GM12872 (cell line): ENCODE measurements around the gene SIRPA.

Source experiments
- TF ChIP-seq, protein P1 (sequence below): IDR thresholded peaks from 3 replicates; pipeline ENCODE4 v1.5.1; 2011; ENCODE audit warnings: low read depth, mild to moderate bottlenecking, low read length, moderate library complexity; ENCODE audit not compliant: insufficient read depth

SIRPA gene

DNA sequence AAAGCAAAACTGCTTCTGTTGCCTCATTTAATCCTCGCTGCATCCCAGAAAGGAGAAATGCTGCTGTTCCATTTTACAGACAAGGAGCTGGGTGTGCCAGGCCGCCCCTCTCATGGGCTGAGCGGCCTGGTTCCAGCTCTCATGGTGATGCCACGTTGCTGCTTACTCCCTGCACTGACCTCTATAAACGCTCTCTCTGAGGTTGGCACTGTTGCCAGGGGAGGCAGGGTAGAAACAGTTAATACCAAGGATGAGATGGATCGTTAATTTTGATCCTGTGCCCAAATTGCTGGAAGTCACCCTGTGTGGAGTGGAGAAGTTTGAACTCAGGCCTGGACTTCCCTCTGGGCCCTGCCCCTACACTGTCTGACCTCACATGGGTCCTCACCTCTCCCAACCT, 25.6 kb downstream of the SIRPA start:
- TF ChIP-seq, protein P1, sequence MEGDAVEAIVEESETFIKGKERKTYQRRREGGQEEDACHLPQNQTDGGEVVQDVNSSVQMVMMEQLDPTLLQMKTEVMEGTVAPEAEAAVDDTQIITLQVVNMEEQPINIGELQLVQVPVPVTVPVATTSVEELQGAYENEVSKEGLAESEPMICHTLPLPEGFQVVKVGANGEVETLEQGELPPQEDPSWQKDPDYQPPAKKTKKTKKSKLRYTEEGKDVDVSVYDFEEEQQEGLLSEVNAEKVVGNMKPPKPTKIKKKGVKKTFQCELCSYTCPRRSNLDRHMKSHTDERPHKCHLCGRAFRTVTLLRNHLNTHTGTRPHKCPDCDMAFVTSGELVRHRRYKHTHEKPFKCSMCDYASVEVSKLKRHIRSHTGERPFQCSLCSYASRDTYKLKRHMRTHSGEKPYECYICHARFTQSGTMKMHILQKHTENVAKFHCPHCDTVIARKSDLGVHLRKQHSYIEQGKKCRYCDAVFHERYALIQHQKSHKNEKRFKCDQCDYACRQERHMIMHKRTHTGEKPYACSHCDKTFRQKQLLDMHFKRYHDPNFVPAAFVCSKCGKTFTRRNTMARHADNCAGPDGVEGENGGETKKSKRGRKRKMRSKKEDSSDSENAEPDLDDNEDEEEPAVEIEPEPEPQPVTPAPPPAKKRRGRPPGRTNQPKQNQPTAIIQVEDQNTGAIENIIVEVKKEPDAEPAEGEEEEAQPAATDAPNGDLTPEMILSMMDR: no peak

DNA sequence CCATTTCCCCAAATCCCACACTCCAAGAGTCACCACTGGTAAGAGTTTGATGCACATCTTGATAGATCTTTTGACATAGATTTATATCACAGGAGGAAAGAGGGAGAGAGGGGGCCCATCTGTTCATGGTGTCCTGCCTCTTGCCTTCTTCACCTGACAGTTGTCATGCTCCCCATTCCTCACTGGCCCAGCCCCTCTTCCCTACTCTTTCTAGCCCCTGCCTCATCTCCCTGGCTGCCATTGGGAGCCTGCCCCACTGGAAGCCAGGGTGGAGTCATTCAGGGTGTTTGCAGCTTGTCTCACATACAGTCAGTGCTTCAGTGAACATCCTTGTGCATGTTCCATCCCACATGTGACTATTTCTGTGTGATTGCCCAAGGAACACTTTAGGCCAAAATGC, 27.6 kb downstream of the SIRPA start:
- TF ChIP-seq, protein P1: no peak

DNA sequence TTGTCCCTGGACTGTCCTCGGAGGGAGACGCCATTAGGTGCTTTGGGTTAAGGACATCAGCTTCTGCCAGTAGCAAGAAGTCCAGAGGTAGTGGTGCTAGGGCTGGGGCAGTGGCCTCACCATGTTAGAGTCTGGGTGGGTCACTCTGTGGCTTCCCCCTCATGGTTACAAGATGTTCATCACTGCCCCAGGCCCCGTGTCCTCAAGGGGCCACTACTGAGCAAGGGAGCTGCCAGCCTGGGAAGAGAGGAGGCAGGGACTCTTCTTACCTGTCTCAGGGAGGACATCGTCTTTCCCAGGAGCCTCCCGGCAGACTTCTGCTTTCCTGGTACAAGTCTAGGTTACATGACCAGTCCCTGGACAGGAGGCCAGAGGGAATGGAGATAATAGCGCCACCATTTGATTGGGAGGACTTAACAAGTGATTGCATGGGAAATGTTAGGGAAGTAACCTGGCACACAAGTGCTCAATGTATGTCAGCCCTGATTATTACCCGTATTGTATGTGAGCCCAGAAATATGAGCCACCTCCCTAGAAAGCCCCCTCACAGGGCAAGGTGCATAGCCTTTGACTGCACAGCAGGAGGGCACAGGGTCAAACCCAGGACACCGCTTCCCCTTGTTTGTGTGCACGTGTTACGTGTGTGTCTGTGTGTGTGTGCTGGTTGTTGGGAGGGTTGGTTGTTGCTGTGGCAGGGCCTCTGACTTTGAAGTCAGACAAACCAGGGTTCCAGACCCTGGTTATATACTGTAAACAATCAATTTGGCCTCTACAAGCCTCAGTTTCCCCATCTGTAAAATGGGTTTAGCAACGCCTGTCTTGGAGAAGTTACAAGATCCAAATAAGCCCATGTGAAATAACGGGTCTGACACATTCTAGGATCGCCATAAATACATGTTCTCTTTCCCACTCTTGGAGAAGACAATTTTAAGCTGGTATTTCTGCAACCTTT, 30.0 kb downstream of the SIRPA start:
- TF ChIP-seq, protein P1: no peak

DNA sequence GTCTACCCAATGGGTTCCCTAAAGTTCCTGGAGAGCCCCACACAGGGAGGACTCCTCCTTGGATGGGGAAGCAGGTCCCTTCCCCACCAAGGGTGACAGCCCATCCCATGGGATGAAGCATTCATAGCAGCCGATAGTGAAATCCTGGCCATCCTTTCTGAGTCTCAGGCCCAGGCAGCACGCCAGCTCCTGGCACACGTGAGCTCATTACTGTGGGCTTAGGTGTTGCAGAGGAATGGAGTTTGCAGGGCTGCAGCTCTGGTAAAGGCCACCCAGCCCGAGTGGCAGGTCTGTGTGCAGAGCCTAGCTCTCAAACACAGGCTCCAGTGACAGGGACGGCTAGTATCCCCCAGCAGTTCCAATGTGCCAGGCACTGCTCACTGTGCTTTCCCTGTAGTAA, 31.0 kb downstream of the SIRPA start:
- TF ChIP-seq, protein P1: no peak

DNA sequence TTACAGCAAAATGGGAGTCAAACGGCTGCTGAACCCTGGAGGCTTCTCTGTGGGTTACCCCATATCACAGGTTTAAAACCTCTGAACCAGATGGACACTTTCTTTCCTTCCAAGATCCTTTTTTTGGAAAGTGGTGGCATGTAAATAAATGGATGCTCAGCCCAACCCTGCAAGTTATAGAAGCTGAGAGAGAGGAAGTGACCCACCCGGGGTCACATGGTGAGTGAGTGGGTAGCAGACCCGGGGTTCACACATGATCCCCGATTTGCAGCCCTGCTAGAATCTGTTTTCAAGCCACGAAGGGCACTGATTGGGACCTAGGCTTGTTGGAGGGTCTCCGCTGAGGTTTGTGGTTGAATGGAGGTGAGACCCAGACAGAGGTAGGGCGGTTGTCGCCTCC, 32.0 kb downstream of the SIRPA start:
- TF ChIP-seq, protein P1: no peak

DNA sequence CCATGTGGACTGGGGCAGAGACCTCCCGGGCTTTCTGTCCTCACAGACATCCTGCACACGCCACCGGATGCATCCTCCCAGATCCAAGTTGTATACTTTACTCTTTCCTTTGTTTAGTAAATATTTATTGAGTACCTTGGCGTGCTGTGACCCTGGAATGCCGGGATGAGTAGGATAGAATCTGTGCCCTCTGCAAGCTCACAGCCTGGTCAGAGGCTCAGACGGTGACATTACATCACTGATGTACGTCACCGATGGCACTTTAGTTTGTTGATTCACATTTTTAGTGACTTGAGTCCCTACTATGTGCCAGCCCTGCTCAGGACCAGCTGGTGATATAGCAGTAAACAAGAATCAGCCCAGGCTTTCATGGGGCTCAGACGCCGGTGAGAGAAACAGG, 32.9 kb downstream of the SIRPA start:
- TF ChIP-seq, protein P1: no peak

DNA sequence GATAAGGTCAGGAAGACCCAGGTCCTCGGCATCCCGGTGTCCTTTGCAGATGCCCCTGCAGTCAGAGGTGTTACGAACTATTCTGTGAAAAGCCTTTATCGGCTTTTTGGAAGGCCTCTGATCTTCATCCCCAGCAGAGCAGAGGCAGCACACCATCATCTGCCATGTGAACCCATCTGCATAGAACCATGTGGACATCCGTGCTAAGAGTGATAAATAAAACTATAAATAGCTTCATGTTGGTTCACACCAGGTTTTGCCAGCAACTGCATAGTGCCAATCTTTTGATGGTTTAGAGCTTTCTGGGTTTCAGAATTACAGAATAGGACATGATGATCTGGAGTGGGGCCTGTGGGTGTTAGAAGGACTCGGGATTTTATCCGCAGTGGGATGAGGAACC, 33.6 kb downstream of the SIRPA start:
- TF ChIP-seq, protein P1: no peak
